HepG2 (cell line): Measurements from ENCODE around the gene WWTR1. TPM values are rescaled to one million over a fixed set of nuclear protein-coding genes. Genes with fewer than 3 reads are reported as not detected.

Experiments
- ATAC-seq: fragments of 200-7000 bp; cut with Tn5 transposase; 3 replicates; pipeline ENCODE4 v1.9.1; 2020; ENCODE audit warnings: mild to moderate bottlenecking, moderate library complexity
- BruUV-seq: library from RNA; stranded (reverse); fragments of 400-500 nt; replicated peaks from 2 replicates; lab custom pipeline; 2021; lab: Mats Ljungman, UMichigan
- CTCF ChIA-PET: fragments of 300-600 bp; formaldehyde crosslinking; extraction: SDS; loops from one replicate; lab custom pipeline; 2021; ENCODE audit warnings: low total read pairs, inconsistent platforms, low intra/inter-chr PET ratio; lab: Yijun Ruan, JAX
- POLR2A ChIA-PET: fragments of 350-600 bp; sonication (Branson Sonifier 250); formaldehyde crosslinking; loops from one replicate; lab custom pipeline; 2020; ENCODE audit warnings: antibody characterized with exemption, inconsistent platforms; lab: Yijun Ruan, JAX
- DNase-seq: peaks from one replicate; pipeline ENCODE4 v3.0.0-alpha.2; 2015; ENCODE audit warnings: low spot score
- FAIRE-seq: peaks from 3 replicates; lab custom pipeline; 2011; peaks lifted over from hg19 to GRCh38; lab: Jason Lieb, UNC
- H2AFZ ChIP-seq: one replicate; pipeline ENCODE4 v1.6.1; 2011; ENCODE audit warnings: low read length, inconsistent platforms
- H3K27ac ChIP-seq: fragments of 300-600 bp; 3 replicates; pipeline ENCODE4 v1.8.0; 2011; ENCODE audit warnings: mixed run types, mild to moderate bottlenecking, mixed read lengths, low read length, inconsistent platforms; ENCODE audit not compliant: insufficient read depth; ENCODE audit errors: extremely low read length
- H3K27me3 ChIP-seq, 2 experiments: fragments of 200-600 bp in 1 of 2; 2 replicates in 1 of 2; 3 replicates in 1 of 2; pipeline versions ENCODE4 v1.6.0 to v1.8.0; 2011; ENCODE audit warnings: low read length in 2 of 2, mild to moderate bottlenecking in 2 of 2, moderate library complexity in 2 of 2, inconsistent platforms in 1 of 2; ENCODE audit not compliant: insufficient read depth in 2 of 2, control insufficient read depth in 1 of 2
- H3K36me3 ChIP-seq, 2 experiments: fragments of 200-600 bp in 1 of 2; replicated peaks in 1 of 2; 2 replicates in 1 of 2; 3 replicates in 1 of 2; pipeline versions ENCODE4 v1.5.1 to v1.8.0; 2011; ENCODE audit warnings: low read length in 2 of 2, inconsistent platforms in 1 of 2; ENCODE audit not compliant: insufficient read depth in 2 of 2, control insufficient read depth in 1 of 2
- H3K4me1 ChIP-seq: 2 replicates; pipeline ENCODE4 v1.5.1; 2012; ENCODE audit warnings: low read length, inconsistent platforms; ENCODE audit not compliant: insufficient read depth
- H3K4me2 ChIP-seq: 2 replicates; pipeline ENCODE4 v1.6.0; 2011; ENCODE audit warnings: low read depth, low read length, inconsistent platforms
- H3K4me3 ChIP-seq, 3 experiments: fragments of 200-600 bp in 1 of 3; sonication (generic), shearing (Covaris generic) in 1 of 3; replicated peaks in 1 of 3; 2 replicates each; pipeline ENCODE4 v1.5.1; 2011 to 2016; ENCODE audit warnings: low read length in 3 of 3, inconsistent platforms in 2 of 3, low read depth in 2 of 3, mild to moderate bottlenecking in 2 of 3, control low read depth in 1 of 3, mixed read lengths in 1 of 3; ENCODE audit not compliant: insufficient read depth in 1 of 3
- H3K79me2 ChIP-seq: one replicate; pipeline ENCODE4 v1.6.1; 2011; ENCODE audit warnings: low read length, inconsistent platforms; ENCODE audit not compliant: insufficient read depth
- H3K9ac ChIP-seq: 2 replicates; pipeline ENCODE4 v1.6.0; 2011; ENCODE audit warnings: mild to moderate bottlenecking, low read depth, low read length, inconsistent platforms; ENCODE audit not compliant: insufficient read depth
- H3K9me3 ChIP-seq: 2 replicates; pipeline ENCODE4 v1.5.1; 2012; ENCODE audit warnings: mild to moderate bottlenecking, low read length
- H4K20me1 ChIP-seq: 2 replicates; pipeline ENCODE4 v1.6.0; 2011; ENCODE audit warnings: inconsistent platforms, mild to moderate bottlenecking, low read length, moderate library complexity; ENCODE audit not compliant: insufficient read depth
- CCAR2 ChIP-seq: fragments of 200-400 bp; formaldehyde crosslinking; optimal IDR thresholded peaks from 2 replicates; pipeline ENCODE3; 2018; ENCODE audit warnings: low read depth, mild to moderate bottlenecking, low read length, moderate library complexity
- FOXC1 ChIP-seq: sonication (generic); formaldehyde crosslinking; IDR thresholded peaks from 2 replicates; pipeline ENCODE4 v1.8.0; 2022; ENCODE audit warnings: mild to moderate bottlenecking, missing genetic modification reagents, borderline replicate concordance
- MBD4 ChIP-seq: IDR thresholded peaks from 2 replicates; pipeline ENCODE4 v1.6.1; 2012; ENCODE audit warnings: low read length, inconsistent platforms, borderline replicate concordance
- MIER2 ChIP-seq: IDR thresholded peaks from 2 replicates; pipeline ENCODE4 v1.6.1; 2016; ENCODE audit warnings: missing biosample characterization, missing genetic modification reagents
- PITX1 ChIP-seq: sonication (generic); formaldehyde crosslinking; IDR thresholded peaks from 2 replicates; pipeline ENCODE4 v1.5.1; 2020; ENCODE audit warnings: mild to moderate bottlenecking, missing genetic modification reagents
- SAP130 ChIP-seq: IDR thresholded peaks from 2 replicates; pipeline ENCODE4 v1.6.1; 2016; ENCODE audit warnings: low read depth
- SKI ChIP-seq: fragments of 450-650 bp; IDR thresholded peaks from one replicate; pipeline ENCODE4 v1.6.1; 2018; ENCODE audit warnings: mild to moderate bottlenecking; ENCODE audit not compliant: partially characterized antibody
- SMARCE1 ChIP-seq: fragments of 450-650 bp; IDR thresholded peaks from 2 replicates; pipeline ENCODE4 v1.6.1; 2017; ENCODE audit warnings: borderline replicate concordance
- SP4 ChIP-seq: sonication (generic); formaldehyde crosslinking; IDR thresholded peaks from 2 replicates; pipeline ENCODE4 v1.8.1; 2023; ENCODE audit warnings: mild to moderate bottlenecking, missing genetic modification reagents
- TERF1 ChIP-seq: sonication (generic); formaldehyde crosslinking; IDR thresholded peaks from 2 replicates; pipeline ENCODE4 v1.8.0; 2022; ENCODE audit warnings: mild to moderate bottlenecking, missing genetic modification reagents, moderate library complexity
- TRIM22 ChIP-seq: fragments of 450-650 bp; IDR thresholded peaks from 2 replicates; pipeline ENCODE4 v1.6.1; 2017
- ZFX ChIP-seq: sonication (generic); formaldehyde crosslinking; IDR thresholded peaks from 2 replicates; pipeline ENCODE4 v1.4.0; 2020; ENCODE audit warnings: mild to moderate bottlenecking, low read depth, missing genetic modification reagents, moderate library complexity
- ZGPAT ChIP-seq: IDR thresholded peaks from 2 replicates; pipeline ENCODE4 v1.6.1; 2016; ENCODE audit warnings: mild to moderate bottlenecking
- ZNF3 ChIP-seq: IDR thresholded peaks from 2 replicates; pipeline ENCODE4 v1.7.0; 2017; ENCODE audit warnings: inconsistent platforms
- ZNF776 ChIP-seq: sonication (generic); formaldehyde crosslinking; IDR thresholded peaks from 2 replicates; pipeline ENCODE4 v1.4.0; 2020; ENCODE audit warnings: mild to moderate bottlenecking, missing genetic modification reagents
- WGBS: methylation state at CpG from one replicate; pipeline ENCODE4 v1.1.6; 2017; ENCODE audit warnings: low lambda C conversion rate; 5-methylcytosine and 5-hydroxymethylcytosine counted together
- in situ Hi-C: cut with HindIII; loops from 2 replicates; pipeline ENCODE4 v1.10.0; 2017; ENCODE audit warnings: low pct_unique_long_range_greater_than_20kb; ENCODE audit not compliant: extremely low pct_ligation_motif_present
- intact Hi-C: fragments of 100-400 bp; cut with micrococcal nuclease; formaldehyde crosslinking; loops from one replicate; pipeline ENCODE4 v1.10.0; 2022; ENCODE audit not compliant: unreplicated experiment
- polyA plus RNA-seq, 8 experiments: library from polyadenylated mRNA; depleted of rRNA in 3 of 8; stranded (reverse) in 7 of 8; unstranded in 1 of 8; fragments of >200 nt; fragmentation: Illumina TruSeq in 4 of 8; extraction: Trizol in 4 of 8; gene quantifications; 2 replicates each; pipeline versions ENCODE4 v1.2.1 to v1.2.3, GENCODE V29; 2011 to 2016; ENCODE audit warnings: low read depth in 4 of 8, missing spikeins in 1 of 8, mixed read lengths in 1 of 8; ENCODE audit not compliant: insufficient read depth in 1 of 8
- total RNA-seq, 5 experiments: library from RNA; depleted of rRNA; stranded (reverse); fragments of >200 nt; fragmentation: Illumina TruSeq; extraction: Trizol; gene quantifications; 2 replicates each; pipeline ENCODE4 v1.2.3, GENCODE V29; 2016; ENCODE audit warnings: low read depth in 1 of 5

The WWTR1 gene
- total and polyA plus RNA-seq, 2 of the 13 experiments (the other 11 are each of a cell fraction or from before 2014, with no cell fraction given), result 19.7 to 139 TPM

DNA sequence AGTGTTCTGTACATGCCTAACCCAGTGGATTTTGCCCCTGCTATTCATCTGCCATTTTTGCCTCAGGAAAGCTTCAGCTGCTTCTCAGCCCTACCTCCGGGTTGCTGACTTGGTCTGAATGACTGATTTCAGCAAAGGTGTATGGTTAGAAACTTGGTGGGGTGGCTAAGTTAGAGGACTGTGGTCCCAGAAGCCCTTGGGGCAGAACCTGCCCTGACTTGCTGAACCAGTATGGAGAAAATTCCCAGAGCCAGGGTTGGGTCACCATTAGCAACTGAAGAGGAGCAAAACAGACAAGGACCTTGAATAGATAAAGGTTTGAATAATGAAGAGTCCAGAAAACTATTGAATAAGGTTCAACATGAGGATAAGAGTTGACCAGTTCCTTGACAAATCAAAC lies 6.1 kb upstream of the WWTR1 start:
- TF ChIP-seq SKI (no peak), MBD4 (no peak), ZNF776 (CRISPR knock-in tag) (no peak), TRIM22 (no peak), ZGPAT (CRISPR knock-in tag) (no peak), MIER2 (CRISPR knock-in tag) (no peak), FOXC1 (no peak), SP4 (no peak), CCAR2 (no peak), PITX1 (CRISPR knock-in tag) (no peak), TERF1 (CRISPR knock-in tag) (no peak), ZFX (CRISPR knock-in tag) (no peak), SAP130 (no peak), SMARCE1 (no peak), ZNF3 (CRISPR knock-in tag) (no peak)
- TF ChIP-seq, all 625 proteins: peak for 0
- Histone ChIP-seq H3K4me1 (peaks cover 45% of the 10 kb centered on the region), H3K9me3 (no peaks in the 10 kb centered on the region), H3K79me2 (peaks cover 2% of the 10 kb centered on the region), H3K27me3 (no peaks in the 10 kb centered on the region), H3K27ac (no peak overlapping the region), H3K4me2 (no peak overlapping the region), H3K36me3 (0 out of 5 replicates have a peak, but pooled peaks cover 0 to 3% of the 10 kb centered on the region in 2 experiments), H4K20me1 (no peaks in the 10 kb centered on the region), H3K4me3 (no peak overlapping the region), H2AFZ (no peak overlapping the region), H3K9ac (no peak overlapping the region)
- 89% methylated on average over 1 of the region's 1 CpG for WGBS
- in situ Hi-C loops (no loop called here), intact Hi-C loops (no loop called here)
- ATAC-seq, result no peak
- ChIA-PET POLR2A (interaction anchor here (0.6 kb wide), 1 partner anchor 61 kb away, joined by 5 read pairs; no protein-coding TSS in a partner anchor), CTCF (no interaction called here)
- DNase-seq, result no peak
- no TSS peak for BruUV-seq
- no peak for FAIRE-seq
